HG02763 (cell line): ENCODE data around the gene GSAP.

Source experiments
- ATAC-seq: cut with Tn5 transposase; IDR thresholded peaks from one replicate; pipeline ENCODE4 v1.9.1; 2021; ENCODE audit warnings: mild to moderate bottlenecking, moderate library complexity; ENCODE audit not compliant: unreplicated experiment

Gene GSAP

GRCh38 chr7:77415823-77416620, at the start of gene GSAP:
Gene GSAP, minus strand, starts transcription at chr7:77416349. Its CDS starts 28 bp downstream, at chr7:77416321.
- ATAC-seq = peak; percentile 57

GRCh38 chr7:77465256-77465655, 49.1 kb upstream of the GSAP start:
- ATAC-seq = no peak

GRCh38 chr7:77464589-77464988, 48.4 kb upstream of the GSAP start:
- ATAC-seq = peak; percentile 37

- peak; percentile 41 for ATAC-seq
Observed at GRCh38 chr7:77463632-77464031, 47.5 kb upstream of the GSAP start.

GRCh38 chr7:77461842-77462241, 45.7 kb upstream of the GSAP start:
- ATAC-seq = no peak

GRCh38 chr7:77461246-77461645, 45.1 kb upstream of the GSAP start:
- no peak for ATAC-seq

- no peak for ATAC-seq
Observed at GRCh38 chr7:77460057-77460486, 43.9 kb upstream of the GSAP start.

GRCh38 chr7:77459311-77459726, 43.2 kb upstream of the GSAP start:
- no peak for ATAC-seq

- ATAC-seq = no peak
Observed at GRCh38 chr7:77458786-77459185, 42.6 kb upstream of the GSAP start.

- no peak for ATAC-seq
Observed at GRCh38 chr7:77457779-77458178, 41.6 kb upstream of the GSAP start.

- no peak for ATAC-seq
Observed at GRCh38 chr7:77456696-77457095, 40.5 kb upstream of the GSAP start.

GRCh38 chr7:77455321-77455720, 39.2 kb upstream of the GSAP start:
- ATAC-seq = no peak

- ATAC-seq = no peak
Observed at GRCh38 chr7:77454802-77455201, 38.7 kb upstream of the GSAP start.

GRCh38 chr7:77453531-77453930, 37.4 kb upstream of the GSAP start:
- ATAC-seq = no peak

GRCh38 chr7:77451950-77452349, 35.8 kb upstream of the GSAP start:
- ATAC-seq = peak; percentile 51

GRCh38 chr7:77450613-77451012, 34.5 kb upstream of the GSAP start:
- ATAC-seq = no peak

- ATAC-seq = no peak
Observed at GRCh38 chr7:77450054-77450453, 33.9 kb upstream of the GSAP start.

- no peak for ATAC-seq
Observed at GRCh38 chr7:77447616-77448015, 31.5 kb upstream of the GSAP start.

GRCh38 chr7:77444123-77444522, 28.0 kb upstream of the GSAP start:
- no peak for ATAC-seq

- ATAC-seq = no peak
Observed at GRCh38 chr7:77443042-77443441, 26.9 kb upstream of the GSAP start.

- no peak for ATAC-seq
Observed at GRCh38 chr7:77442636-77443035, 26.5 kb upstream of the GSAP start.

- no peak for ATAC-seq
Observed at GRCh38 chr7:77441046-77441445, 24.9 kb upstream of the GSAP start.

GRCh38 chr7:77439572-77439971, 23.4 kb upstream of the GSAP start:
- no peak for ATAC-seq
